HEK293 (cell line): ENCODE data around the gene OLFM2.

Source experiments
- GLI2 ChIP-seq: fragments of 450-650 bp; formaldehyde crosslinking; IDR thresholded peaks from 2 replicates; pipeline ENCODE4; 2017; ENCODE audit warnings: missing biosample characterization, missing genetic modification characterization, low read depth, borderline replicate concordance
- GLI4 ChIP-seq: fragments of 450-650 bp; formaldehyde crosslinking; IDR thresholded peaks from 2 replicates; pipeline ENCODE4 v1.5.1; 2016; ENCODE audit warnings: missing biosample characterization, missing genetic modification characterization
- OVOL3 ChIP-seq: fragments of 450-650 bp; formaldehyde crosslinking; IDR thresholded peaks from 2 replicates; pipeline ENCODE4 v1.5.1; 2016; ENCODE audit warnings: missing biosample characterization, missing genetic modification characterization
- SCRT2 ChIP-seq: fragments of 450-650 bp; formaldehyde crosslinking; IDR thresholded peaks from 2 replicates; pipeline ENCODE4 v1.5.1; 2016; ENCODE audit warnings: missing biosample characterization, missing genetic modification characterization
- SETDB1 ChIP-seq: IDR thresholded peaks from one replicate; pipeline ENCODE4 v1.6.1; 2017; ENCODE audit warnings: mild to moderate bottlenecking, low read length, moderate library complexity, mixed read lengths; ENCODE audit not compliant: insufficient read length
- ZBTB1 ChIP-seq: fragments of 450-650 bp; formaldehyde crosslinking; IDR thresholded peaks from 2 replicates; pipeline ENCODE4 v1.5.1; 2016; ENCODE audit warnings: missing biosample characterization, missing genetic modification characterization
- ZBTB11 ChIP-seq: fragments of 450-650 bp; formaldehyde crosslinking; conservative IDR thresholded peaks from 2 replicates; pipeline ENCODE4 v1.5.1; 2016; ENCODE audit warnings: low read depth, missing biosample characterization, missing genetic modification characterization
- ZBTB44 ChIP-seq: fragments of 450-650 bp; IDR thresholded peaks from 2 replicates; pipeline ENCODE4 v1.5.1; 2018; ENCODE audit warnings: missing biosample characterization, mild to moderate bottlenecking, missing genetic modification characterization
- ZBTB48 ChIP-seq: fragments of 450-650 bp; formaldehyde crosslinking; IDR thresholded peaks from 2 replicates; pipeline ENCODE4 v1.5.1; 2016; ENCODE audit warnings: missing biosample characterization, missing genetic modification characterization
- ZBTB8A ChIP-seq: fragments of 450-650 bp; formaldehyde crosslinking; IDR thresholded peaks from 2 replicates; pipeline ENCODE4 v1.5.1; 2016; ENCODE audit warnings: missing biosample characterization, missing genetic modification characterization
- ZFP3 ChIP-seq: fragments of 450-650 bp; formaldehyde crosslinking; IDR thresholded peaks from 2 replicates; pipeline ENCODE4 v1.5.1; 2016; ENCODE audit warnings: low read depth, missing biosample characterization, missing genetic modification characterization
- ZNF114 ChIP-seq: fragments of 450-650 bp; formaldehyde crosslinking; IDR thresholded peaks from 2 replicates; pipeline ENCODE4 v1.5.0; 2017; ENCODE audit warnings: missing biosample characterization, missing genetic modification characterization
- ZNF138 ChIP-seq: fragments of 450-650 bp; formaldehyde crosslinking; IDR thresholded peaks from 2 replicates; pipeline ENCODE4 v1.5.1; 2016; ENCODE audit warnings: missing biosample characterization, missing genetic modification characterization, borderline replicate concordance
- ZNF184 ChIP-seq: fragments of 450-650 bp; IDR thresholded peaks from 2 replicates; pipeline ENCODE4 v1.5.1; 2018; ENCODE audit warnings: missing biosample characterization, mild to moderate bottlenecking, missing genetic modification characterization
- ZNF214 ChIP-seq: fragments of 450-650 bp; formaldehyde crosslinking; IDR thresholded peaks from 2 replicates; pipeline ENCODE4 v1.5.1; 2017; ENCODE audit warnings: missing biosample characterization, mild to moderate bottlenecking, missing genetic modification characterization, borderline replicate concordance
- ZNF248 ChIP-seq: fragments of 450-650 bp; formaldehyde crosslinking; IDR thresholded peaks from 2 replicates; pipeline ENCODE4 v1.5.1; 2017; ENCODE audit warnings: missing biosample characterization, missing genetic modification characterization
- ZNF341 ChIP-seq: fragments of 450-650 bp; formaldehyde crosslinking; IDR thresholded peaks from 2 replicates; pipeline ENCODE4; 2016; ENCODE audit warnings: low read depth, missing biosample characterization, missing genetic modification characterization
- ZNF362 ChIP-seq: fragments of 450-650 bp; formaldehyde crosslinking; IDR thresholded peaks from 2 replicates; pipeline ENCODE4 v1.5.1; 2016; ENCODE audit warnings: missing biosample characterization, missing genetic modification characterization
- ZNF529 ChIP-seq: fragments of 450-650 bp; formaldehyde crosslinking; IDR thresholded peaks from 2 replicates; pipeline ENCODE4 v1.5.1; 2017; ENCODE audit warnings: missing genetic modification characterization, missing biosample characterization; ENCODE audit not compliant: insufficient replicate concordance
- ZNF544 ChIP-seq: fragments of 450-650 bp; formaldehyde crosslinking; IDR thresholded peaks from 2 replicates; pipeline ENCODE4 v1.5.0; 2017; ENCODE audit warnings: missing biosample characterization, missing genetic modification characterization
- ZNF623 ChIP-seq: fragments of 450-650 bp; formaldehyde crosslinking; IDR thresholded peaks from 2 replicates; pipeline ENCODE4 v1.5.1; 2016; ENCODE audit warnings: missing biosample characterization, missing genetic modification characterization
- ZNF645 ChIP-seq: fragments of 450-650 bp; formaldehyde crosslinking; IDR thresholded peaks from 2 replicates; pipeline ENCODE4; 2016; ENCODE audit warnings: missing biosample characterization, missing genetic modification characterization
- ZNF843 ChIP-seq: fragments of 450-650 bp; formaldehyde crosslinking; IDR thresholded peaks from 2 replicates; pipeline ENCODE4 v1.5.1; 2016; ENCODE audit warnings: missing biosample characterization, missing genetic modification characterization
- TF ChIP-seq, protein P1 (sequence below): fragments of 450-650 bp; formaldehyde crosslinking; IDR thresholded peaks from 2 replicates; pipeline ENCODE4 v1.5.1; 2016; ENCODE audit warnings: missing biosample characterization, missing genetic modification characterization, low read depth
- TF ChIP-seq, protein P2 (sequence below): fragments of 450-650 bp; formaldehyde crosslinking; IDR thresholded peaks from 2 replicates; pipeline ENCODE4 v1.5.0; 2017; ENCODE audit warnings: missing biosample characterization, missing genetic modification characterization, borderline replicate concordance

OLFM2 gene

GRCh38 chr19:9981406-9982260, 45.3 kb upstream of the OLFM2 start (continued):
- TF ChIP-seq ZBTB44, result no peak
- TF ChIP-seq ZNF184 (tag by site-specific recombination), result no peak
- TF ChIP-seq GLI2, result no peak
- TF ChIP-seq ZNF645, result no peak
- TF ChIP-seq, protein P1, sequence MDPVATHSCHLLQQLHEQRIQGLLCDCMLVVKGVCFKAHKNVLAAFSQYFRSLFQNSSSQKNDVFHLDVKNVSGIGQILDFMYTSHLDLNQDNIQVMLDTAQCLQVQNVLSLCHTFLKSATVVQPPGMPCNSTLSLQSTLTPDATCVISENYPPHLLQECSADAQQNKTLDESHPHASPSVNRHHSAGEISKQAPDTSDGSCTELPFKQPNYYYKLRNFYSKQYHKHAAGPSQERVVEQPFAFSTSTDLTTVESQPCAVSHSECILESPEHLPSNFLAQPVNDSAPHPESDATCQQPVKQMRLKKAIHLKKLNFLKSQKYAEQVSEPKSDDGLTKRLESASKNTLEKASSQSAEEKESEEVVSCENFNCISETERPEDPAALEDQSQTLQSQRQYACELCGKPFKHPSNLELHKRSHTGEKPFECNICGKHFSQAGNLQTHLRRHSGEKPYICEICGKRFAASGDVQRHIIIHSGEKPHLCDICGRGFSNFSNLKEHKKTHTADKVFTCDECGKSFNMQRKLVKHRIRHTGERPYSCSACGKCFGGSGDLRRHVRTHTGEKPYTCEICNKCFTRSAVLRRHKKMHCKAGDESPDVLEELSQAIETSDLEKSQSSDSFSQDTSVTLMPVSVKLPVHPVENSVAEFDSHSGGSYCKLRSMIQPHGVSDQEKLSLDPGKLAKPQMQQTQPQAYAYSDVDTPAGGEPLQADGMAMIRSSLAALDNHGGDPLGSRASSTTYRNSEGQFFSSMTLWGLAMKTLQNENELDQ (tag by site-specific recombination), result no peak
- no peak for TF ChIP-seq ZNF138 (tag by site-specific recombination)
- TF ChIP-seq ZBTB11 (tag by site-specific recombination), result no peak
- no peak for TF ChIP-seq ZNF843
- no peak for TF ChIP-seq ZNF114
- no peak for TF ChIP-seq ZFP3 (tag by site-specific recombination)
- TF ChIP-seq ZNF248 (tag by site-specific recombination), result peak; percentile 100
- TF ChIP-seq SCRT2, result no peak
- peak; percentile 93 for TF ChIP-seq SETDB1
- TF ChIP-seq ZBTB8A (tag by site-specific recombination), result no peak
- TF ChIP-seq GLI4 (tag by site-specific recombination), result no peak
- no peak for TF ChIP-seq ZNF529 (tag by site-specific recombination)
- TF ChIP-seq ZNF623 (tag by site-specific recombination), result no peak
- TF ChIP-seq ZBTB48 (tag by site-specific recombination), result peak; percentile 48; the same call in 1 of the 2 replicates
- no peak for TF ChIP-seq ZNF214 (tag by site-specific recombination)
- TF ChIP-seq, protein P2, sequence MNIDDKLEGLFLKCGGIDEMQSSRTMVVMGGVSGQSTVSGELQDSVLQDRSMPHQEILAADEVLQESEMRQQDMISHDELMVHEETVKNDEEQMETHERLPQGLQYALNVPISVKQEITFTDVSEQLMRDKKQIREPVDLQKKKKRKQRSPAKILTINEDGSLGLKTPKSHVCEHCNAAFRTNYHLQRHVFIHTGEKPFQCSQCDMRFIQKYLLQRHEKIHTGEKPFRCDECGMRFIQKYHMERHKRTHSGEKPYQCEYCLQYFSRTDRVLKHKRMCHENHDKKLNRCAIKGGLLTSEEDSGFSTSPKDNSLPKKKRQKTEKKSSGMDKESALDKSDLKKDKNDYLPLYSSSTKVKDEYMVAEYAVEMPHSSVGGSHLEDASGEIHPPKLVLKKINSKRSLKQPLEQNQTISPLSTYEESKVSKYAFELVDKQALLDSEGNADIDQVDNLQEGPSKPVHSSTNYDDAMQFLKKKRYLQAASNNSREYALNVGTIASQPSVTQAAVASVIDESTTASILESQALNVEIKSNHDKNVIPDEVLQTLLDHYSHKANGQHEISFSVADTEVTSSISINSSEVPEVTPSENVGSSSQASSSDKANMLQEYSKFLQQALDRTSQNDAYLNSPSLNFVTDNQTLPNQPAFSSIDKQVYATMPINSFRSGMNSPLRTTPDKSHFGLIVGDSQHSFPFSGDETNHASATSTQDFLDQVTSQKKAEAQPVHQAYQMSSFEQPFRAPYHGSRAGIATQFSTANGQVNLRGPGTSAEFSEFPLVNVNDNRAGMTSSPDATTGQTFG (tag by site-specific recombination), result no peak
- no peak for TF ChIP-seq ZNF362 (tag by site-specific recombination)
- no peak for TF ChIP-seq ZBTB1
- no peak for TF ChIP-seq OVOL3 (tag by site-specific recombination)
- TF ChIP-seq ZNF544 (tag by site-specific recombination), result no peak
- TF ChIP-seq ZNF341 (tag by site-specific recombination), result no peak
